Fibroblast of skin of abdomen (primary cell): ENCODE data around the gene GPR152.
A peak's percentile ranks its signal among the peaks of the same experiment; 100 is the strongest.

ENCODE experiments used
- DNase-seq: peaks from one replicate; pipeline ENCODE4 v3.0.0-alpha.2; 2013

The GPR152 gene

GRCh38 chr11:67423891-67424613, 28.5 kb downstream of the GPR152 start:
- DNase-seq, result no peak

GRCh38 chr11:67423466-67423865, 29.1 kb downstream of the GPR152 start:
- no peak for DNase-seq

- DNase-seq, result no peak
These were observed 29.6 kb downstream of the GPR152 start for GRCh38 chr11:67422891-67423290.

- no peak for DNase-seq
These were observed 31.0 kb downstream of the GPR152 start for GRCh38 chr11:67421430-67422031.

- DNase-seq, result peak; percentile 90
These were observed 31.7 kb downstream of the GPR152 start for GRCh38 chr11:67420646-67421429.

- no peak for DNase-seq
These were observed 32.3 kb downstream of the GPR152 start for GRCh38 chr11:67420147-67420645.

- DNase-seq, result no peak
These were observed 33.0 kb downstream of the GPR152 start for GRCh38 chr11:67419325-67420049.

GRCh38 chr11:67418476-67419281, 33.9 kb downstream of the GPR152 start:
- DNase-seq, result no peak

GRCh38 chr11:67417425-67417824, 35.1 kb downstream of the GPR152 start:
- DNase-seq, result no peak

GRCh38 chr11:67416416-67417335, 35.9 kb downstream of the GPR152 start:
- no peak for DNase-seq

GRCh38 chr11:67415501-67416304, 36.8 kb downstream of the GPR152 start, which contains the start of gene CARNS1:
TSS of gene CARNS1 (plus strand) at chr11:67415678. CDS start at chr11:67416200, 522 bp downstream.
- no peak for DNase-seq

- DNase-seq, result no peak
These were observed 39.2 kb downstream of the GPR152 start for GRCh38 chr11:67413266-67413849.

- no peak for DNase-seq
These were observed 39.9 kb downstream of the GPR152 start for GRCh38 chr11:67412495-67413179.

- DNase-seq, result no peak
These were observed 40.8 kb downstream of the GPR152 start for GRCh38 chr11:67411785-67412152.

- DNase-seq, result no peak
These were observed 41.3 kb downstream of the GPR152 start for GRCh38 chr11:67410984-67411784.

GRCh38 chr11:67410369-67410831, 42.1 kb downstream of the GPR152 start:
- DNase-seq, result no peak

- DNase-seq, result no peak
These were observed 42.7 kb downstream of the GPR152 start for GRCh38 chr11:67409781-67410368.
